Measurements from ENCODE around the gene ST3GAL2.

DNA sequence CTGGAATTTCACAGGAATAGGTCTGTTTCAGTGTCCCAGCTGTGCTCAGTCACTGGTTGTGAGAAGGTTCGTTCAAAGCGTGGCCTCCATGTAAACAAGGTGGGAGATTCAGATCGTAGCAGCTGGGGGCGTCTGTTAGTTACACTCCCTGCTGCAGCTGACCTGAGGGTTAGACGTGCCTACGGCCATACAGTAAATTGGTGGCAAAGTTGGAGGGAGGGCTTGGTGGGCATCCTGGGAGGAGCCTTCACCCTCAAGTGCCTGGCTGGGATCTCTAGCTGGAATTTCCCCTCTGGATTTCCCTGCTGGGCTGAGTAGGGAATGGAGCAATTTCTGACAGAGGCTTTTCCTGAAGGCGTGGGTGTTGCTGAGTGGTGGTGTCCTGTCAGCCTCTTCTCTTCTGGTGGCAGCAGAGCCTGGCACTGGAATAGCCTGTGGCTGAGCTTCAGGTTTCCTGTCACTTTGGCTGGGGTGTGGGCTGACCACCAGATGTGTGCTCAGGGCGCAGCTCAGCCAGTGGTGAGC lies 21.9 kb upstream of the ST3GAL2 start:
- TF ChIP-seq, protein P1, sequence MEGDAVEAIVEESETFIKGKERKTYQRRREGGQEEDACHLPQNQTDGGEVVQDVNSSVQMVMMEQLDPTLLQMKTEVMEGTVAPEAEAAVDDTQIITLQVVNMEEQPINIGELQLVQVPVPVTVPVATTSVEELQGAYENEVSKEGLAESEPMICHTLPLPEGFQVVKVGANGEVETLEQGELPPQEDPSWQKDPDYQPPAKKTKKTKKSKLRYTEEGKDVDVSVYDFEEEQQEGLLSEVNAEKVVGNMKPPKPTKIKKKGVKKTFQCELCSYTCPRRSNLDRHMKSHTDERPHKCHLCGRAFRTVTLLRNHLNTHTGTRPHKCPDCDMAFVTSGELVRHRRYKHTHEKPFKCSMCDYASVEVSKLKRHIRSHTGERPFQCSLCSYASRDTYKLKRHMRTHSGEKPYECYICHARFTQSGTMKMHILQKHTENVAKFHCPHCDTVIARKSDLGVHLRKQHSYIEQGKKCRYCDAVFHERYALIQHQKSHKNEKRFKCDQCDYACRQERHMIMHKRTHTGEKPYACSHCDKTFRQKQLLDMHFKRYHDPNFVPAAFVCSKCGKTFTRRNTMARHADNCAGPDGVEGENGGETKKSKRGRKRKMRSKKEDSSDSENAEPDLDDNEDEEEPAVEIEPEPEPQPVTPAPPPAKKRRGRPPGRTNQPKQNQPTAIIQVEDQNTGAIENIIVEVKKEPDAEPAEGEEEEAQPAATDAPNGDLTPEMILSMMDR (IDR thresholded peaks at IDR 0.05; ENCODE audit: extremely low read depth in 1 of 2, insufficient read depth in 1 of 2, low read depth in 1 of 2, low read length in 2 of 2): no peak
- TF ChIP-seq POLR2A (IDR thresholded peaks at IDR 0.05; ENCODE audit: low read depth, low read length) (no peak), POLR2AphosphoS5 (IDR thresholded peaks at IDR 0.05; ENCODE audit: insufficient read depth, low read depth, low read length) (no peak), JUN (IDR thresholded peaks at IDR 0.05; ENCODE audit: borderline replicate concordance, insufficient read depth, insufficient read length, low read depth) (no peak), MYC (IDR thresholded peaks at IDR 0.05; ENCODE audit: low read depth, low read length) (no peak), GATA2 (IDR thresholded peaks at IDR 0.05; ENCODE audit: insufficient read depth, insufficient read length, low read depth, low read length) (no peak)

Data from endothelial cell of umbilical vein (primary cell).